Measurements from ENCODE around the gene DNAH12.

DNAH12 gene

DNA sequence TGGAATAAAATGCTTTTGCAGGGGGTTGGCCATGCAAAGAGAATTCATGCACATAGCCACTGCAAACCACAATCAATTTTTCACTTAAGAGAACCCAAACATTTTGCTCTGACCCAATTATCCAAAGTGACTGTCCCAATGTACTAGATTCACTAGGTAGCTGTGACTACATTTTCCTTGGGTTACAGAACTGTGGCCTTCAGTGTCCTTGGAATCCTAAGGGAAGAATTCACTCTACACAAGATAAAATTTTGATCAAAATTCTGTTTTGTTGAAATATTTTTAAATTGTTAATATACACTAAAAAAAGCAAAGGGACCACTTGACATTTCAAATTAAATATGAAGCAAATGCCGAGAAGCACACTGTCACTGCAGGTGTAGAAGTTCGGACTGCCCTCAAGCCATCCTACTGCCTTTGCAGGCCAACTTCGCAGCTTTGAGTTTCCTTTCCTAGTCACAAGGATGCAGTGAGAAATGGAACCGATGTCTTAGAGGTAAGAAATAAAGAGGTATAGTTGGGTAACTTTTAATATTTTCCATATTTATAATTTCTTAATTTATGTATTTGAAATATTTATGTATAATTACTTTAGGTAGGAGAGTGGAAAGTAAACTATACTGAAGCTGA lies 251.1 kb downstream of the DNAH12 start:
- H3K9ac ChIP-seq (ENCODE audit: low read depth, low read length), result no peak overlapping the region
- no peaks in the 10 kb centered on the region for H3K36me3 ChIP-seq (ENCODE audit: insufficient read depth, low read length)
- H3K4me2 ChIP-seq (ENCODE audit: low read length), result no peak overlapping the region
- H3K4me3 ChIP-seq (ENCODE audit: low read length), result no peak overlapping the region
- H3K9me3 ChIP-seq (replicated peaks; ENCODE audit: low read length), result no peaks in the 10 kb centered on the region
- H3K4me1 ChIP-seq (ENCODE audit: control insufficient read depth, insufficient read depth, low read length), result no peaks in the 10 kb centered on the region
- no peaks in the 10 kb centered on the region for H3K27me3 ChIP-seq (ENCODE audit: control insufficient read depth, insufficient read depth, low read length)

DNA sequence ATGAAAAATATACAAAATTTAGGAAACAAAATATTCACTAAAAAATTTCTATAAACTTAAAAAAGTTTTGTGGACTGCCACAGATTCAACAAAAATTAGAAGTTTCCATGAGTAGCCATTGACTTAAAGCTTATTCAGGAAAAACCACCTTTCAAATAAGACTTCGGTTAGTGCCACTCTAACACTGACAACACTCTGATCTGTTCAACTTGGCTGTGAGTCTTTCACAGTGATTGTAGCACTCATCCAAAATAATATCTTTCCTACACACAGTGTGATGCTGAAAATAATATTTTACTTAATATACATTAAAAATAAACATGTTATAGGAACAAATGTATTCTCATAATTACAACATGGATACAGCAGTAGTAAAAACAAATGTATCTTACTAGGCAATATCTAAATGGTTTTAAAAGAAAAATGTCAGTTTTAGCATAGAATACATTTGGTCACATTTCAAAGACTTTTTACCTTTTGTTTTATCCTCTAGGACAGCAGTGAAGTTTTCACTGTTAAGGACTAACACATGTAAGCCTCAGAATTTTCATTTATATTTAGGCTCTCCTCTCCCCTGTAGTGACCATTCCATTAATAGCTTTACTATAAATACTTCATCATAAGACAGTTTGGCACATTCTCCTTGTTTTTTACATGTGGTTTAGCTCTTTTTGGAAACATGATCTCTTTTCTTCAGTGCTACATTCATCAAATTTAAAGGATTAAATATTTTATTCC lies 251.8 kb downstream of the DNAH12 start, which contains the start of gene ASB14:
TSS of gene ASB14 (minus strand) at position 527 of the 738 bp plus-strand sequence. CDS start 652 bp downstream, outside the sequence.
- Histone ChIP-seq H3K4me2 (ENCODE audit: low read length) (no peak within 1 kb of the TSS), H3K4me3 (ENCODE audit: low read length) (no peak within 1 kb of the TSS)

DNA sequence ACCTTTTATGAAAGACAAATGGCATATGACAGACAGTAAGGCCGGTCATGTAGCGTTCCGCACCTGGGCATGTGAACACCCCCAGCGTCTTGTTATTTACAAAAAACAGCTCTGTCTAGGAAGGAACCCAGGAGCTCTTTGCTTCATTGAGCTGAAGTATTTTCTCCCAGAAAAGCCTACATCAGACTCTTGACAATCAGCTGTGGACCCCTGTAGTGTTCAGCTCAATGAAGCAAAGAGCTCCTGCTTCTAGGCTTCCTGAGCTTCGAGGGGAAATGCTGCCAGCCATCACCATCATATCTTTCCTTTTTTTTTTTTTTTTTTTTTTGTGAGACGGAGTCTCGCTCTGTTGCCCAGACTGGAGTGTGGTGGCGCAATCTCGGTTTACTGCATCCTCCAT lies 255.7 kb downstream of the DNAH12 start:
- no peak overlapping the region for H3K4me3 ChIP-seq (ENCODE audit: low read length)
- no peak overlapping the region for H3K9ac ChIP-seq (ENCODE audit: low read depth, low read length)
- no peaks in the 10 kb centered on the region for H3K9me3 ChIP-seq (replicated peaks; ENCODE audit: low read length)
- no peak overlapping the region for H3K4me2 ChIP-seq (ENCODE audit: low read length)
- H3K36me3 ChIP-seq (ENCODE audit: insufficient read depth, low read length), result no peaks in the 10 kb centered on the region
- H3K4me1 ChIP-seq (ENCODE audit: control insufficient read depth, insufficient read depth, low read length), result no peaks in the 10 kb centered on the region
- H3K27me3 ChIP-seq (ENCODE audit: control insufficient read depth, insufficient read depth, low read length), result no peaks in the 10 kb centered on the region

More for the DNA sequence above, 251.8 kb downstream of the DNAH12 start, which contains the start of gene ASB14:
- Histone ChIP-seq H3K4me1 (ENCODE audit: control insufficient read depth, insufficient read depth, low read length) (no peaks in the 10 kb centered on the region), H3K9me3 (replicated peaks; ENCODE audit: low read length) (no peaks in the 10 kb centered on the region), H3K27me3 (ENCODE audit: control insufficient read depth, insufficient read depth, low read length) (no peaks in the 10 kb centered on the region), H3K36me3 (ENCODE audit: insufficient read depth, low read length) (no peaks in the 10 kb centered on the region), H3K9ac (ENCODE audit: low read depth, low read length) (no peak within 1 kb of the TSS)

DNA sequence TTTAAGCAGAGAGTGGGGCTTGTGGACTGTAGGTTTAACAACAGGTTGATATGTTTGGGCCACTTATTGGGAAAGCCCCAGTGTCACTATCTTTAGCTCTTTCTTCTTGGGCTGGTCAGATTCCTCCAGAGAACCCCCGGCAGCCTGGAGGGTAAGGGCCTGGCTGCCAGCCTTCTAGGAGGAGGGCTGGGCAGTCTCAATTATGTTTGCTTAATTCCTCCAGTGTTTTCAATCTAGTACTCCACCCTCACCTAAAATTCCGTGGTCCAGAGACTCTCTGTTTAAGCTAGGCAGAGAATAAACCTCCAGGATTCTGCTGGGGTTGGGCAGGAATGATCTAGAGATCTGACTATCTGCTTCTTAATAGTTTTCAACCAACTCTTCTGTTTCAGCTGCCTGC lies 256.9 kb downstream of the DNAH12 start:
- Histone ChIP-seq H3K4me1 (ENCODE audit: control insufficient read depth, insufficient read depth, low read length) (no peaks in the 10 kb centered on the region), H3K4me2 (ENCODE audit: low read length) (no peak overlapping the region), H3K9ac (ENCODE audit: low read depth, low read length) (no peak overlapping the region), H3K4me3 (ENCODE audit: low read length) (no peak overlapping the region), H3K36me3 (ENCODE audit: insufficient read depth, low read length) (no peaks in the 10 kb centered on the region), H3K27me3 (ENCODE audit: control insufficient read depth, insufficient read depth, low read length) (no peaks in the 10 kb centered on the region), H3K9me3 (replicated peaks; ENCODE audit: low read length) (no peaks in the 10 kb centered on the region)

DNA sequence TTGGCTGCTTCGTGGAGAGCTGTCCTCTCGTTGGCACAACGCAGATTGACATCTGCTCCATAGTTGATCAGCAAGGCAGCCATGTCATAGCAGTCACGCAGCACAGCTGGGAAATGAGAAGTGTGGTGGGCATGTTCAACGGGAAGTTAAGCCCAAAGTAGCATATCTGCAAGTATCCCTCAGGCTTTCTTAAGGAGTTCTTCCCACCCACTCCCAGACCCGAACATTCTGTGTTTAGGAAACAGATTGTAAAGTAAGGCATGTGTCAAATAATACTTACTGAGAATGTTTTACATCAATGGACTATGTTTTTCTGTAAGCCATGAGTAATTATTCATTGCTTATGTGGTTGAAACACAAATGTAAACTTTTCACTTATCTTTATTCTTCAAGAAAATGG lies 260.8 kb downstream of the DNAH12 start:
- no peak overlapping the region for H3K4me3 ChIP-seq (ENCODE audit: low read length)

DNA sequence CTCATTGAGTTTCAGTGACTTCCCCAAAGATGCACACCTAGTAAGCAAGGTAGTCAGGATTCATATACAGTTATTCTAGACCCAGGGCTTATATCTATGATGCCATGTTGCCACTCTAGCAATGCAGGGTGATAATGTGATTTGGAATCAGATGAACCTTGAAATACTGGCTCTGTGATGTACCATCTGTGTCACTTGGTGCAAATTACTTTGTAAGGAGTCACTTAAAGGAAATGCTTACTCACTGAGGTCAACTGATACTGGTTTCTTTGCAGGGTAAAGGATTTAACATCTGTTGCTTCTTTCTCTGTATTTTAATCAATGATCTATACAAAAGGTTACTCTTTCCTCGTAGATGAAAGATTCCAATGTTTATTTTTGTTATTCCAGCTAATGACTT lies 262.4 kb downstream of the DNAH12 start:
- no peaks in the 10 kb centered on the region for H3K27me3 ChIP-seq (ENCODE audit: control insufficient read depth, insufficient read depth, low read length)
- H3K36me3 ChIP-seq (ENCODE audit: insufficient read depth, low read length), result no peaks in the 10 kb centered on the region
- H3K4me2 ChIP-seq (ENCODE audit: low read length), result no peak overlapping the region
- H3K4me3 ChIP-seq (ENCODE audit: low read length), result no peak overlapping the region
- peaks cover 10% of the 10 kb centered on the region for H3K4me1 ChIP-seq (ENCODE audit: control insufficient read depth, insufficient read depth, low read length)
- no peak overlapping the region for H3K9ac ChIP-seq (ENCODE audit: low read depth, low read length)
- no peaks in the 10 kb centered on the region for H3K9me3 ChIP-seq (replicated peaks; ENCODE audit: low read length)

More for the DNA sequence above, 260.8 kb downstream of the DNAH12 start:
- Histone ChIP-seq H3K4me1 (ENCODE audit: control insufficient read depth, insufficient read depth, low read length) (peaks cover 10% of the 10 kb centered on the region), H3K9ac (ENCODE audit: low read depth, low read length) (no peak overlapping the region), H3K36me3 (ENCODE audit: insufficient read depth, low read length) (no peaks in the 10 kb centered on the region), H3K27me3 (ENCODE audit: control insufficient read depth, insufficient read depth, low read length) (no peaks in the 10 kb centered on the region), H3K4me2 (ENCODE audit: low read length) (no peak overlapping the region), H3K9me3 (replicated peaks; ENCODE audit: low read length) (no peaks in the 10 kb centered on the region)

DNA sequence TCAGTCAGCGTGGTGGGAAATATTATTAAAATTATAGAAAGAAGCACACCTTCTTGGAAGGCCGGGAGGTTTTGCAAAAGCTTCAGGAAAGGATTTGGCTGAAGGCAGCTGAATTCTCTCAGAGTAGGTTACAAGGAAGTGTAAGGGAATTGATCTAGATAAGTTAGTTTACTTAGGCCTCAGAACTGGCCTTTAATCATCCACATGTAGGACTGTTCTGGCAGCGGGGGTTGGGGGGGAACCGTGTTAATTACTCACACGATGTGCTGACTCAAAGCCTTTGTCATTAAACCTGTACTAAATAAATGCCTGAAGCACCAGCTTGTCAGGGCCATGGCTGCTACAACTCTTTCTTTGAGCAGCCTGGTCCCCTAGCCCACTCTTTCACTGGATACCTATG lies 264.5 kb downstream of the DNAH12 start:
- H3K36me3 ChIP-seq (ENCODE audit: insufficient read depth, low read length), result peaks cover 3% of the 10 kb centered on the region
- peaks cover 10% of the 10 kb centered on the region for H3K4me1 ChIP-seq (ENCODE audit: control insufficient read depth, insufficient read depth, low read length)
- H3K4me3 ChIP-seq (ENCODE audit: low read length), result no peak overlapping the region
- H3K27me3 ChIP-seq (ENCODE audit: control insufficient read depth, insufficient read depth, low read length), result no peaks in the 10 kb centered on the region
- no peaks in the 10 kb centered on the region for H3K9me3 ChIP-seq (replicated peaks; ENCODE audit: low read length)
- no peak overlapping the region for H3K9ac ChIP-seq (ENCODE audit: low read depth, low read length)
- no peak overlapping the region for H3K4me2 ChIP-seq (ENCODE audit: low read length)

DNA sequence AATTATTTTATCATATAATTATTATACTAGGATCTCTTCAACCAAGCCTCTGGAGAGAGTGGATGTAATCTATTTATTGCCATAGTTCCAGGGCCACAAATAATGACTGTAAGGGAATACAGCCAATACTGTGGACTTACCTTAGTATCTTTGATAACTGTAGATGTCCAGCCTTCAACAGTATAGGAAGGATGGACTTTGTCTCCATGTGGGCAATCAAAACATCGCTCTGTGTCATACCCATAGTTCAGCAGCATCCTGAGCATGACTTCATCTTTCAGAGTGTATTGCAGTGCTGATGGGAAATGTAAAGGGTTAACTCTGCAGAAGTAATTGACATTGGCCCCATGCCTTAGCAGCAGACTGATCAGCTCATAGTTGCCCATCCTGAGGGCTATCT lies 265.9 kb downstream of the DNAH12 start:
- H3K36me3 ChIP-seq (ENCODE audit: insufficient read depth, low read length), result peaks cover 5% of the 10 kb centered on the region
- no peak overlapping the region for H3K4me2 ChIP-seq (ENCODE audit: low read length)
- no peak overlapping the region for H3K9ac ChIP-seq (ENCODE audit: low read depth, low read length)
- no peaks in the 10 kb centered on the region for H3K9me3 ChIP-seq (replicated peaks; ENCODE audit: low read length)
- H3K4me3 ChIP-seq (ENCODE audit: low read length), result no peak overlapping the region
- peaks cover 10% of the 10 kb centered on the region for H3K4me1 ChIP-seq (ENCODE audit: control insufficient read depth, insufficient read depth, low read length)
- H3K27me3 ChIP-seq (ENCODE audit: control insufficient read depth, insufficient read depth, low read length), result no peaks in the 10 kb centered on the region

DNA sequence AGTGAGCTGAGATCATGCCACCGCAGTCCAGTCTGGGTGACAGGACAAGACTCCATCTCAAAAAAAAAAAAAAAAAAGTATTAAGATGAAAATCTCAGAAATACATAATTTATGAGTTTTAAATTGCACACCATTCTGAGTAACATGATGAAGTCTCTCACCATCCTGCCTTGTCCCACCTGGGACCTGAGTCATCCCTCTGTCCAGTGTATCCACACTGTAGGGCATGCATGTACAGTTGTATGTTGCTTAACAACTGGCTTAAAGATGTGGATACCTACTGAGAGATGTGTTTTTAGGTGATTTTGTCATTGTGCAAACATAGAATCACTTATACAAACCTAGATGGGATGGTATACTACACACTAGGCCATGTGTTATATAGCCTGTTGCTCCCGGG lies 268.8 kb downstream of the DNAH12 start:
- H3K36me3 ChIP-seq (ENCODE audit: insufficient read depth, low read length), result peaks cover 8% of the 10 kb centered on the region
- H3K9ac ChIP-seq (ENCODE audit: low read depth, low read length), result no peak overlapping the region
- H3K27me3 ChIP-seq (ENCODE audit: control insufficient read depth, insufficient read depth, low read length), result no peaks in the 10 kb centered on the region
- no peak overlapping the region for H3K4me3 ChIP-seq (ENCODE audit: low read length)
- no peaks in the 10 kb centered on the region for H3K4me1 ChIP-seq (ENCODE audit: control insufficient read depth, insufficient read depth, low read length)
- no peaks in the 10 kb centered on the region for H3K9me3 ChIP-seq (replicated peaks; ENCODE audit: low read length)
- H3K4me2 ChIP-seq (ENCODE audit: low read length), result no peak overlapping the region

DNA sequence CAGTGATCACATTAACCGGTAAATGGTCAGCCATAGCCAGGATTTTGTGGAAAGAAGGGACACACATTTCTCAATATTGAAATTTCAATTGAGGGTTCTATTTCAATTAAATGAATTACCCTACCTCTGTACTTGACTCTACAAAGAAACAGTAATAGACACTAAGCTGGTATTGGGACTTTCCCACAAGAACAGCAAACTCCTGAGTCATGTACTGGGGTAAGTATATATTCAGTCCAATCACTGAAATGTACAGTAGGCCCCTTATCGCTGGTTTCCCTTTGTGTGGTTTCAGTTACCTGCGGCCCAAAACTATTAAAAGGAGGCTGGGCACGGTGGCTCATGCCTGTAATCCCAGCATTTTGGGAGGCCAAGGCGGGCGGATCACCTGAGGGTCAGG lies 269.3 kb downstream of the DNAH12 start:
- Histone ChIP-seq H3K4me1 (ENCODE audit: control insufficient read depth, insufficient read depth, low read length) (no peaks in the 10 kb centered on the region), H3K9me3 (replicated peaks; ENCODE audit: low read length) (no peaks in the 10 kb centered on the region), H3K4me3 (ENCODE audit: low read length) (no peak overlapping the region), H3K36me3 (ENCODE audit: insufficient read depth, low read length) (peaks cover 12% of the 10 kb centered on the region), H3K27me3 (ENCODE audit: control insufficient read depth, insufficient read depth, low read length) (no peaks in the 10 kb centered on the region), H3K9ac (ENCODE audit: low read depth, low read length) (no peak overlapping the region), H3K4me2 (ENCODE audit: low read length) (no peak overlapping the region)

DNA sequence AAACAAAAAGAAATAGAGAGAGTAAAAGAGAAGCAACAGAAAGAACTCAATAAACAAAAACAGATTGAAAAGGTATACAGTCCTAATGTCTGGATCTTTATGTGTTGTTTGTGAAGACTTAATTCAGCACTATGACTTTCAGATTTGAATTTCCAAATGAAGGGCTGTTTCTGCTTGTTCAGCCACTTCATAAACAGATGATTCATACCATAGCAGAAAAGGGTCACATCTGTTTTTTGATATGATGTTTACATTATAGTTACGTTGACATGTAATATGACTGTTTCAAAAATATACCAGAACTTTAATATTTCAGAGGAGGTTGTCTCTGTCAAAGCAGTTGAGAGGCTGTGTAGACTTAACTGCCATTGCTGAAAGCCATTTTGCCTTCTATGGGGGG lies 275.7 kb downstream of the DNAH12 start:
- no peaks in the 10 kb centered on the region for H3K4me1 ChIP-seq (ENCODE audit: control insufficient read depth, insufficient read depth, low read length)
- H3K4me2 ChIP-seq (ENCODE audit: low read length), result no peak overlapping the region
- no peaks in the 10 kb centered on the region for H3K9me3 ChIP-seq (replicated peaks; ENCODE audit: low read length)
- H3K27me3 ChIP-seq (ENCODE audit: control insufficient read depth, insufficient read depth, low read length), result no peaks in the 10 kb centered on the region
- H3K9ac ChIP-seq (ENCODE audit: low read depth, low read length), result no peak overlapping the region
- H3K36me3 ChIP-seq (ENCODE audit: insufficient read depth, low read length), result peaks cover 36% of the 10 kb centered on the region
- H3K4me3 ChIP-seq (ENCODE audit: low read length), result no peak overlapping the region

DNA sequence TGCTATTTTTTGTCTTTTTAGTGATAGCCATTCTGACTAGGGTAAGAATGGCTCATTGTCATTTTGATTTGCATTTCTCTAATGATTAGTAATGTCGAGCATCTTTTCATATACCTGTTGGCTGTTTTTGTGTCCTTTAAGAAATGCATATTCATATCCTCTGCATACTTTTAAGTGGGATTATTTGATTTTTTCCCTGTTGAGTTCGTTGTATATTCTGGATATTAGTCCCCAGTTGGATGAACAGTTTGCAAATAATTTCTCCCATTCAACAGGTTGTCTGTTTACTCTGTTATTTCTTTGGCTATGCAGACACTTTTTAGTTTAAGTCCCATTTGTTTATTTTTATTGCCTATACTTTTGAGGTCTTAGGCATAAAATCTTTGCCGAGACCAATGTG lies 282.2 kb downstream of the DNAH12 start:
- Histone ChIP-seq H3K4me1 (ENCODE audit: control insufficient read depth, insufficient read depth, low read length) (no peaks in the 10 kb centered on the region), H3K27me3 (ENCODE audit: control insufficient read depth, insufficient read depth, low read length) (no peaks in the 10 kb centered on the region), H3K4me2 (ENCODE audit: low read length) (no peak overlapping the region), H3K9me3 (replicated peaks; ENCODE audit: low read length) (no peaks in the 10 kb centered on the region), H3K9ac (ENCODE audit: low read depth, low read length) (no peak overlapping the region), H3K4me3 (ENCODE audit: low read length) (no peak overlapping the region), H3K36me3 (ENCODE audit: insufficient read depth, low read length) (peaks cover 40% of the 10 kb centered on the region)

Data from skeletal muscle satellite cell (primary cell).